Gastroesophageal sphincter (tissue), 4 donors: ENCODE measurements around the gene SCN4A. TPM values are rescaled to one million over a fixed set of nuclear protein-coding genes. Genes with fewer than 3 reads are reported as not detected.
"Not testable (repeated sequence)": the region's sequence is repeated elsewhere in the genome, so short reads cannot be mapped to it uniquely, and the experiment has no call there.

ENCODE experiments used
- ATAC-seq: fragments of 150-250 bp; one replicate; pipeline ENCODE4 v1.9.1; 2016; ENCODE audit warnings: mild to moderate bottlenecking, moderate library complexity
- H3K27ac ChIP-seq, 4 donors: fragments of 200-600 bp; sonication (generic) in 3 of 4; 1 replicate in 3 of 4; 2 replicates in 1 of 4; pipeline ENCODE4 v1.5.1; 2016 to 2019
- H3K27me3 ChIP-seq: fragments of 200-600 bp; sonication (generic); one replicate; pipeline ENCODE4 v1.5.1; 2019
- H3K36me3 ChIP-seq, 2 donors: fragments of 200-600 bp; sonication (generic); one replicate each; pipeline ENCODE4 v1.5.1; 2019; ENCODE audit warnings: control low read depth in 1 of 2
- H3K4me1 ChIP-seq, 3 donors: fragments of 200-600 bp; sonication (generic); 1 replicate in 2 of 3; 2 replicates in 1 of 3; pipeline ENCODE4 v1.5.1; 2016 to 2019; ENCODE audit warnings: control low read depth in 2 of 3
- H3K4me3 ChIP-seq, 2 donors: fragments of 200-600 bp; sonication (generic); one replicate each; pipeline ENCODE4 v1.5.1; 2019; ENCODE audit warnings: mild to moderate bottlenecking in 1 of 2, moderate library complexity in 1 of 2
- H3K9me3 ChIP-seq, 3 donors: fragments of 200-600 bp; sonication (generic); one replicate each; pipeline ENCODE4 v1.5.1; 2017 to 2019; ENCODE audit warnings: control low read depth in 2 of 3
- WGBS, 2 donors: methylation state at CpG; one replicate each; pipeline ENCODE4 v1.1.5; 2018; ENCODE audit warnings: low coverage in 1 of 2; 5-methylcytosine and 5-hydroxymethylcytosine counted together
- total RNA-seq, 4 donors: library from RNA; depleted of rRNA; stranded (reverse); fragments of >200 nt; gene quantifications; one replicate each; pipeline ENCODE4 v1.1.0, GENCODE V29; 2016
- TF ChIP-seq, protein P1 (sequence below), 4 experiments: fragments of 200-600 bp in 2 of 4; fragments of 450-650 bp in 2 of 4; sonication (generic) in 1 of 4; IDR thresholded peaks; one replicate each; pipeline ENCODE4 v1.5.1; 2017 to 2019; ENCODE audit warnings: antibody characterized with exemption in 4 of 4, mild to moderate bottlenecking in 2 of 4, moderate library complexity in 2 of 4

SCN4A gene
- total RNA-seq, 4 donors from 2014 or later = 0.15 to 0.47 (median 0.35) TPM

DNA sequence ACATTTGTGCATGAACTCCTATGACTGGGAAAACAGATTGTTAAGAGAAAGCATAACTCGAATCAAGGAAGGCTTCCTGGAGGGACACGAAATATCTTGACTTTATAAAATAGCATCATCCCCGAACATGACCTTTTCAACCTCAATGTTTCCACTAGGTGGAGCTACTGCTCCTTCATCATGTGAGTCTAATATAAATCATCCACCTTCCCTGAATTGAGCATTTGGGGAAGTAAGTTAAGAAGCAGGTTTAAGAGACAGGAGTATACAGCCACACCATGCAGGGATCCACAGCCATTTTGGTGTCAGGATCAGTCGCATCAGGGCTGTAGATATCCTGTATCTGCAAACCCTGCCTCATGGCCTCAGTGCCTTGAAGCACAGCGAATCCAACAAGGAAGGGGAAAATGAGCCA lies 68.9 kb downstream of the SCN4A start:
- H3K27ac ChIP-seq, H3K36me3 ChIP-seq, H3K4me1 ChIP-seq, H3K4me3 ChIP-seq, H3K9me3 ChIP-seq, H3K27me3 ChIP-seq: not testable (repeated sequence)
- TF ChIP-seq, protein P1, sequence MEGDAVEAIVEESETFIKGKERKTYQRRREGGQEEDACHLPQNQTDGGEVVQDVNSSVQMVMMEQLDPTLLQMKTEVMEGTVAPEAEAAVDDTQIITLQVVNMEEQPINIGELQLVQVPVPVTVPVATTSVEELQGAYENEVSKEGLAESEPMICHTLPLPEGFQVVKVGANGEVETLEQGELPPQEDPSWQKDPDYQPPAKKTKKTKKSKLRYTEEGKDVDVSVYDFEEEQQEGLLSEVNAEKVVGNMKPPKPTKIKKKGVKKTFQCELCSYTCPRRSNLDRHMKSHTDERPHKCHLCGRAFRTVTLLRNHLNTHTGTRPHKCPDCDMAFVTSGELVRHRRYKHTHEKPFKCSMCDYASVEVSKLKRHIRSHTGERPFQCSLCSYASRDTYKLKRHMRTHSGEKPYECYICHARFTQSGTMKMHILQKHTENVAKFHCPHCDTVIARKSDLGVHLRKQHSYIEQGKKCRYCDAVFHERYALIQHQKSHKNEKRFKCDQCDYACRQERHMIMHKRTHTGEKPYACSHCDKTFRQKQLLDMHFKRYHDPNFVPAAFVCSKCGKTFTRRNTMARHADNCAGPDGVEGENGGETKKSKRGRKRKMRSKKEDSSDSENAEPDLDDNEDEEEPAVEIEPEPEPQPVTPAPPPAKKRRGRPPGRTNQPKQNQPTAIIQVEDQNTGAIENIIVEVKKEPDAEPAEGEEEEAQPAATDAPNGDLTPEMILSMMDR (IDR thresholded peaks at IDR 0.05) = peak in 3 of 4 experiments; percentile 14 to 50 (median 20)
- whole genome bisulfite sequencing, 2 donors = 34 to 58% methylated on average over 2 to 5 of the region's 5 CpGs
- peak; percentile 44 for ATAC-seq

DNA sequence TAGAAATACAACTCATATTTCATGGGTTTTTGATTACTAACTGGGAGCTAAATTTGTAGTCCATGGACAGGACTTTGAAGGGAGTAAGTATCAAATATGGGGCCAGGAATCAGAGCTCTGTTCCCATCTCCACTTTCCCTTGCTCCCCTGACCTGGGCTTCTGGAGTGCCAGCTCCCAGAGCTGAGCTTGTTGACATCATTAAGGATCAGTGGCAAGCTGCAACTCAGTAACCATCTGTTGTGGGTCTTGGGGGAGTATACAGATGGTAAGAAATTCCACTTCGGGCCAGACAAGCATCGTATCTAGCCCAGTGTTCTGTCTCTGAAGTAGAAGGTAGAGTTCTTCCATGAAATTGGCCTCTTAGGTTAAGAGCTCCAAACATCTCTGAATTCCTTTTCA lies 70.7 kb downstream of the SCN4A start:
- not testable (repeated sequence) for H3K36me3 ChIP-seq, H3K27ac ChIP-seq, ATAC-seq, H3K4me3 ChIP-seq, H3K4me1 ChIP-seq, H3K27me3 ChIP-seq, H3K9me3 ChIP-seq
- 86% methylated on average over 2 of the region's 2 CpGs; no CpG with 5 or more reads in 1 of the 2 donors for WGBS, 2 donors

DNA sequence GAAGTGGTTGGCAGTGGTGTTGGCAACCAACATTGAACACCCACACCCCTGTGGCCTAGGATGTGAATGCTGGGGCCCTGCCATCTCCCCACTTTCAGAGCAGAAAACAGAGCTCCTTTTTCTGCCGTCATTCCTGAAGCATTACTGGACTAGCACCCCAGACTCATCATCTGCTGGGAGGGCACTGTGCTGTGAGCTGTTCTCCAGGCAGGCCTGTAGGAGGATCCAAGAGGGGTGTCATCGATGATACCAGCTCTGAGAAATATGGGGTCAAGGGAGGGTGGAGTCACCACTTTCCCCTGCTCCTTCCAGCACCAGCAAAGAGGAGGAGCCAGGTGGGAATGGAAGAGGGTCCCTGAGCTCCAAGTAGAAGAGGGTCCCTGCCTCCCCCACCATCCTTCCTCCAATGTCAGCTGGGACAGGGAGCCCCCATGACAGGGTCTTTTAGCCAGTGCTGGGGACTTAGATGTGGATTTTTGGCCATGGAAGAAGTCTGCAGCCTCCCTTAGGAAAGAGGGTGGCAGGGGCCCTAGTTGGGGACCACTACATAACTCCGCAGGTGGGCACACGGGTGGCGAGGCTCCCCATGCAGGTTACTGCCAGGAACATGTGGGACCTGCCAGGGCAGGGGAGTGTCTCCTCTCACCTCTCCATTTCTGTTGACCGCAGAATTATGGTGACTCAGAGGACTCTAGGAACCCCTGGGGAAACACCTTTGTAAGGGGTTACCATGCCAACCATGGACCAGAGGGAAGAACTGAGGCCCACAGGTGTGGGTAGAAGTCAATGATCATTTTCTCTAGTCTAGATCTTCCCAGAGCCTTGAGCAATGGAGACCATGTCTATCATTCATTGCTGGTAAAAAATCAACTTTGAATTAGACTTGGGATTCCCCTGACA lies 73.6 kb downstream of the SCN4A start:
- ATAC-seq, H3K36me3 ChIP-seq, H3K4me1 ChIP-seq, H3K9me3 ChIP-seq, H3K4me3 ChIP-seq, H3K27me3 ChIP-seq, H3K27ac ChIP-seq: not testable (repeated sequence)
- no CpG with 5 or more reads among the region's 6 CpGs for WGBS, 2 donors

DNA sequence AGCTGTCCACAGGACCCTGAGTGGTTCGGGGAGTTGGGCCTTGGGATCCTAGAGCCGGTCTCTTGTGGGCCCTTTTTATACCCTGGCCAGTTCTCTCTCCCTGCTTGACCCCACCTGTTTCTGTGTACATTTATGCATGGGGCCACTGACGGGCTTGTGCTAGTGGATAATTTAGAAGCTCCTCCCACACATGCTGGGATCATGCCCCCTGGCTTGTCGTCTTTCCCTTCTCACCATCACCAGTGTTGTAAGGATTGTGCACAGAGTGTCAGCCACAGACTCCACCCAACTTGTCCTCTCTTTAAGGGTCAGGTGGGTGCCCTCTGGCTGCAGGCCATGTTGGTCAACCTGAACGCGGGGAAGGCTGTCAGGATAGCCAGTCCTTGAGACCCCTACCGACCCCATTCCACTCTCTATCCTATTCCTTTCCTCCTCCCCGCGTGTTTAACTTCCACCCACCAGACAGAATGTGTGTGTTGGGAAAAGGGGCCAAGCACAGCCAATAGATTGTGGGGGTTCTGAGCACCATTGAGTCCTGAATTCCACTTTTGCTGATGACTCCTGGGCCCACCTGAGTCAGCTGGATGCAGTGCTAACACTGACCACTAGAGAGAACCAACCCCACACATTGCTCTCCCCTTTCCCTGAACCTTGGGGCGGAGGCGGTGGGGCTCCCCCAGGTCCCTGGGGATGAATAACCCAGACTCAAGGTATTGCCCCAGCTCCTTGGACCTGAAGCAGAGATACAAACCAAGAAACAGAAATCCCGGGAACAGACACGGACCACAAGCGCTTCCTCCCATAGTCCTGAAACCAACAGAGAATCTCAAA lies 76.0 kb downstream of the SCN4A start, which contains the start of gene CSH1:
Gene CSH1 (minus strand): TSS at position 51 of the 831 bp plus-strand sequence. CDS start 63 bp downstream, outside the sequence.
- H3K27me3 ChIP-seq, ATAC-seq, H3K9me3 ChIP-seq, H3K4me1 ChIP-seq, H3K36me3 ChIP-seq, H3K27ac ChIP-seq, H3K4me3 ChIP-seq: not testable (repeated sequence)
- WGBS, 2 donors = 90% methylated on average over 2 of the region's 14 CpGs

DNA sequence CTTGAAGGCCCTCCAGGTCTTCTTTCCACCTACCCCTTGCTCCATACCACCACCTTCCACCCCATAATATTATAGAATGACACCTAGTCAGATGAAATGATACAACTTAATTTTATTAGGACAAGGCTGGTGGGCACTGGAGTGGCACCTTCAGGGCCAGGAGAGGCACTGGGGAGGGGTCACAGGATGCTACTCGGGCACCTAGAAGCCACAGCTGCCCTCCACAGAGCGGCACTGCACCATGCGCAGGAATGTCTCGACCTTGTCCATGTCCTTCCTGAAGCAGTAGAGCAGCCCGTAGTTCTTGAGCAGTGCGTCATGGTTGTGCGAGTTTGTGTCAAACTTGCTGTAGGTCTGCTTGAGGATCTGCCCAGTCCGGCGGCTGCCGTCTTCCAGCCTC lies 77.9 kb downstream of the SCN4A start:
- H3K27me3 ChIP-seq, H3K4me3 ChIP-seq, H3K9me3 ChIP-seq, H3K4me1 ChIP-seq, H3K27ac ChIP-seq, ATAC-seq, H3K36me3 ChIP-seq: not testable (repeated sequence)
- 100% methylated on average over 2 of the region's 10 CpGs; no CpG with 5 or more reads in 1 of the 2 donors for WGBS, 2 donors

DNA sequence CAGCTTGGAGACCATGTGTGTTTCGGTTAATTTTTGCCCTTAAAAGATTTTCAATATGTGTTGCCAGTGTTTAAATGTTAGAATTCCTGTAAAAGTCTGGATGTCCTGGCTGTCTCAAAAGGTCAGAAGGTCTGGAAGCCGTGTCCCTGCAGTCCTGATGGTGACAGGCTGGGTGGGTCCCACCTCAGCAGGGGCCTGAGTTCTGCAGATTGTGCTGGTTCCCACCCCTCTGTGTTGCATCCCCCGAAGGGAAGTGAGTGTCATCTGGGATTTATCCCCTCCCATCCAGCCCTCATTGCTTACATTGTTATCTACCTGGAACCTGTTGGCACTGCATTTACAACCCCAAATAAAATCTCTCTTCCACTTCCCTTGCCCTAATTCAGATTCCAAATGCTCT lies 78.7 kb downstream of the SCN4A start:
- H3K36me3 ChIP-seq, H3K27me3 ChIP-seq, H3K4me3 ChIP-seq, H3K9me3 ChIP-seq, H3K27ac ChIP-seq, H3K4me1 ChIP-seq, ATAC-seq: not testable (repeated sequence)
- WGBS, 2 donors = 37 to 80% methylated on average over 2 of the region's 3 CpGs

DNA sequence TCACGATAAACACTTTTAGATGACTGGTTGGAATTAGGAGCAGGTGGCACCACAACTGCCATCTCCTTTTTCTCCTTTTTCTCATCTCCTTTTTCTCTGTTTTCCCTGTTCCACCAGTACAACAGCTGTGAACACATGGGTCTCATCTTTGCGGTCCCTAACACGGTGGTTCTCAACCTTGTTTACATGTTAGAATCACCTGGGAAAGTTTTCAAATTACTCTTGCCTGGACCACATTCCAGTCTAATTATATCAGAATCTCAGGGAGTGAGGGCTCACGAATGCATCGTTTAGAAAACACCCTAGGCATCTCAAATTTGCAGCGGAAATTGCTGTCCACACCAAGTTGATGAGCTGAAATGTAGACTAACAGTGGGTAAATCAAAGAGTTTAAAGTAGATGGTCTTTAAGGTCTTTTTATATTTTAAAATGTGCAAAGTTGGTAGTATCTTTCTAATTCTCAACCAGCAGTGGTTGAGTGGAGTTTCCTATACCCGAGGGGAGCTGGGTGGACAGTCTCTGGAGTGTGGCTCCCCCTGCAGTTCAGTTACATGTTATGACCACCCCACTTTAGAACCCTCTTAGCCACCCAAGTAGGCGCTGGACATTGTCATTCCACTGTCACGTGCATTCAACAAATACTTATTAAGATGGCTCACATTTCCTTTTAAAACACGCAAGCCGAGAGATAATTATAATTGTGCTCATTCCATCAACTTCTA lies 80.2 kb downstream of the SCN4A start:
- H3K9me3 ChIP-seq, H3K4me1 ChIP-seq, ATAC-seq, H3K27me3 ChIP-seq, H3K4me3 ChIP-seq, H3K36me3 ChIP-seq, H3K27ac ChIP-seq: not testable (repeated sequence)
- WGBS, 2 donors = 50 to 86% methylated on average over 4 to 11 of the region's 11 CpGs
